ENCODE results near the gene ZBTB5.
"Not testable (repeated sequence)": the region's sequence is repeated elsewhere in the genome, so short reads cannot be mapped to it uniquely, and the experiment has no call there.

ZBTB5 gene

GRCh38 chr9:37447111-37447510, 18.1 kb downstream of the ZBTB5 start:
- DNase-seq = no peak

GRCh38 chr9:37446401-37446800, 18.8 kb downstream of the ZBTB5 start:
- no peak for DNase-seq

GRCh38 chr9:37445832-37446231, 19.4 kb downstream of the ZBTB5 start:
- DNase-seq = no peak

GRCh38 chr9:37444890-37445289, 20.4 kb downstream of the ZBTB5 start:
- DNase-seq = no peak

- no peak for DNase-seq
These were observed 21.7 kb downstream of the ZBTB5 start for GRCh38 chr9:37443566-37443965.

GRCh38 chr9:37442556-37442955, 22.7 kb downstream of the ZBTB5 start:
- no peak for DNase-seq

GRCh38 chr9:37441776-37442370, 23.4 kb downstream of the ZBTB5 start:
- DNase-seq = no peak

GRCh38 chr9:37438359-37438758, 26.9 kb downstream of the ZBTB5 start:
- DNase-seq = no peak

GRCh38 chr9:37437621-37438020, 27.6 kb downstream of the ZBTB5 start:
- no peak for DNase-seq

GRCh38 chr9:37437010-37437409, 28.2 kb downstream of the ZBTB5 start:
- no peak for DNase-seq

- DNase-seq = no peak
These were observed 28.7 kb downstream of the ZBTB5 start for GRCh38 chr9:37436540-37436939.

GRCh38 chr9:37433867-37434371, 31.3 kb downstream of the ZBTB5 start:
- no peak for DNase-seq

GRCh38 chr9:37432020-37432419, 33.2 kb downstream of the ZBTB5 start:
- no peak for DNase-seq

- DNase-seq = no peak
These were observed 34.2 kb downstream of the ZBTB5 start for GRCh38 chr9:37430841-37431597.

GRCh38 chr9:37429441-37430285, 35.6 kb downstream of the ZBTB5 start:
- no peak for DNase-seq

GRCh38 chr9:37428345-37428744, 36.9 kb downstream of the ZBTB5 start:
- no peak for DNase-seq

- DNase-seq = no peak
These were observed 38.4 kb downstream of the ZBTB5 start for GRCh38 chr9:37426846-37427245.

GRCh38 chr9:37426431-37426830, 38.8 kb downstream of the ZBTB5 start:
- not testable (repeated sequence) for DNase-seq

GRCh38 chr9:37425298-37425752, 39.9 kb downstream of the ZBTB5 start:
- no peak for DNase-seq

GRCh38 chr9:37424686-37425297, 40.5 kb downstream of the ZBTB5 start:
- no peak for DNase-seq

GRCh38 chr9:37424204-37424685, 41.0 kb downstream of the ZBTB5 start:
- no peak for DNase-seq

GRCh38 chr9:37423508-37423907, 41.7 kb downstream of the ZBTB5 start:
- DNase-seq = no peak

Data from activated CD4-positive, CD25-positive, alpha-beta regulatory T cell (primary cell).